GM23338 (cell line): Measurements from ENCODE around the gene CADPS2. TPM values are rescaled to one million over a fixed set of nuclear protein-coding genes. Genes with fewer than 3 reads are reported as not detected.

Experiments
- ATAC-seq: fragments of 200-7000 bp; cut with Tn5 transposase; 3 replicates; pipeline ENCODE4 v1.9.1; 2020
- DNase-seq: peaks from one replicate; pipeline ENCODE4 v3.0.0-alpha.2; 2015; ENCODE audit warnings: low spot score
- H2AFZ ChIP-seq: fragments of 200-600 bp; sonication (generic); 2 replicates; pipeline ENCODE4 v1.8.0; 2016; ENCODE audit warnings: antibody characterized with exemption, mild to moderate bottlenecking, moderate library complexity
- H3F3A ChIP-seq: fragments of 200-600 bp; sonication (generic); replicated peaks from 2 replicates; pipeline ENCODE4 v1.8.0; 2017; ENCODE audit warnings: antibody characterized with exemption, mixed run types, low read depth
- H3K27ac ChIP-seq: fragments of 200-600 bp; sonication (generic); 2 replicates; pipeline ENCODE4 v1.6.1; 2016; ENCODE audit warnings: low read depth
- H3K27me3 ChIP-seq: fragments of 200-600 bp; sonication (generic); 2 replicates; pipeline ENCODE4 v1.8.0; 2016; ENCODE audit warnings: mild to moderate bottlenecking, mixed run types, moderate library complexity; ENCODE audit not compliant: insufficient read depth
- H3K36me3 ChIP-seq: fragments of 200-600 bp; sonication (generic); 2 replicates; pipeline ENCODE4 v1.8.0; 2016; ENCODE audit warnings: mild to moderate bottlenecking; ENCODE audit not compliant: insufficient read depth
- H3K4me1 ChIP-seq: fragments of 200-600 bp; sonication (generic); 2 replicates; pipeline ENCODE4 v1.8.0; 2016; ENCODE audit warnings: mild to moderate bottlenecking, moderate library complexity; ENCODE audit not compliant: insufficient read depth
- H3K4me2 ChIP-seq: fragments of 200-600 bp; sonication (generic); 2 replicates; pipeline ENCODE4 v1.7.1; 2017; ENCODE audit warnings: mixed run types
- H3K4me3 ChIP-seq: fragments of 200-600 bp; sonication (generic); 2 replicates; pipeline ENCODE4 v1.6.1; 2016; ENCODE audit warnings: mixed run types
- H3K79me2 ChIP-seq: fragments of 200-600 bp; sonication (generic); replicated peaks from 2 replicates; pipeline ENCODE4 v1.8.0; 2017; ENCODE audit warnings: mild to moderate bottlenecking; ENCODE audit not compliant: insufficient read depth
- H3K9me2 ChIP-seq: fragments of 200-600 bp; sonication (generic); 2 replicates; pipeline ENCODE4 v1.8.0; 2017; ENCODE audit not compliant: insufficient read depth
- H4K20me1 ChIP-seq: fragments of 200-600 bp; sonication (generic); replicated peaks from 2 replicates; pipeline ENCODE4 v1.8.0; 2017; ENCODE audit warnings: mild to moderate bottlenecking; ENCODE audit not compliant: insufficient read depth
- H3K27ac Mint-ChIP-seq: 2 replicates; pipeline ENCODE4 v1.8.0; 2020; ENCODE audit warnings: inconsistent platforms, mild to moderate bottlenecking, moderate library complexity, mixed read lengths
- H3K27me3 Mint-ChIP-seq: 3 replicates; pipeline ENCODE4 v1.8.0; 2022; ENCODE audit warnings: low read depth, mild to moderate bottlenecking, moderate library complexity, mixed read lengths, inconsistent platforms; ENCODE audit not compliant: insufficient read depth, poor library complexity
- H3K36me3 Mint-ChIP-seq: 3 replicates; pipeline ENCODE4 v1.8.0; 2021; ENCODE audit warnings: low read depth, mild to moderate bottlenecking, inconsistent platforms, moderate library complexity, mixed read lengths
- H3K4me1 Mint-ChIP-seq: 3 replicates; pipeline ENCODE4 v1.8.0; 2020; ENCODE audit warnings: mild to moderate bottlenecking, inconsistent platforms, mixed read lengths
- H3K4me3 Mint-ChIP-seq: 3 replicates; pipeline ENCODE4 v1.8.0; 2021; ENCODE audit warnings: moderate library complexity, mild to moderate bottlenecking, inconsistent platforms, mixed read lengths
- H3K9me3 Mint-ChIP-seq: 3 replicates; pipeline ENCODE4 v1.8.0; 2020; ENCODE audit warnings: moderate library complexity, mild to moderate bottlenecking, inconsistent platforms, mixed read lengths
- CREB1 ChIP-seq: fragments of 250-450 bp; sonication (Bioruptor Pico); IDR thresholded peaks from 2 replicates; pipeline ENCODE4 v1.5.0; 2020; ENCODE audit warnings: low read depth, mild to moderate bottlenecking, moderate library complexity
- EZH2phosphoT487 ChIP-seq: fragments of 200-600 bp; sonication (generic); IDR thresholded peaks from one replicate; pipeline ENCODE4 v1.8.1; 2018; ENCODE audit warnings: antibody characterized with exemption; ENCODE audit not compliant: unreplicated experiment
- JUNB ChIP-seq: IDR thresholded peaks from one replicate; pipeline ENCODE4 v1.6.1; 2016; ENCODE audit warnings: antibody characterized with exemption; ENCODE audit not compliant: unreplicated experiment
- NANOG ChIP-seq: IDR thresholded peaks from 2 replicates; pipeline ENCODE4 v1.6.1; 2016; ENCODE audit warnings: antibody characterized with exemption, borderline replicate concordance
- ZNF114 ChIP-seq: fragments of 250-450 bp; sonication (Bioruptor Pico); IDR thresholded peaks from 2 replicates; pipeline ENCODE4 v1.5.0; 2020; ENCODE audit warnings: mild to moderate bottlenecking, moderate library complexity
- ZNF331 ChIP-seq: fragments of 250-450 bp; sonication (Bioruptor Pico); IDR thresholded peaks from 2 replicates; pipeline ENCODE4 v1.5.0; 2020; ENCODE audit warnings: low read depth, mild to moderate bottlenecking, moderate library complexity
- polyA plus RNA-seq: library from polyadenylated mRNA; unstranded; fragments of >200 nt; fragmentation: Nextera tagmentation; extraction: Ambion mirVana; gene quantifications from 2 replicates; pipeline ENCODE4 v1.2.1, GENCODE V29; 2016
- total RNA-seq: library from RNA; depleted of rRNA; stranded (reverse); fragments of >200 nt; shearing (Covaris generic); gene quantifications from 2 replicates; pipeline ENCODE4 v1.2.3, GENCODE V29; 2014
- TF ChIP-seq, protein P1 (sequence below): IDR thresholded peaks from one replicate; pipeline ENCODE4 v1.6.1; 2018; ENCODE audit warnings: antibody characterized with exemption; ENCODE audit not compliant: unreplicated experiment
- TF ChIP-seq, protein P2 (sequence below), 2 experiments: fragments of 200-600 bp in 1 of 2; sonication (generic) in 1 of 2; conservative IDR thresholded peaks; 2 replicates each; pipeline versions ENCODE4 v1.5.1 to v1.6.1; 2016 to 2017; ENCODE audit warnings: antibody characterized with exemption in 2 of 2, low read depth in 2 of 2, mild to moderate bottlenecking in 2 of 2, moderate library complexity in 1 of 2
- TF ChIP-seq, protein P3 (sequence below): fragments of 250-450 bp; sonication (Bioruptor Pico); IDR thresholded peaks from 2 replicates; pipeline ENCODE4 v1.5.0; 2020; ENCODE audit warnings: mild to moderate bottlenecking, moderate library complexity

CADPS2 gene
- total and polyA plus RNA-seq, 2 experiments from 2014 or later: 16.3 to 36.9 TPM

DNA sequence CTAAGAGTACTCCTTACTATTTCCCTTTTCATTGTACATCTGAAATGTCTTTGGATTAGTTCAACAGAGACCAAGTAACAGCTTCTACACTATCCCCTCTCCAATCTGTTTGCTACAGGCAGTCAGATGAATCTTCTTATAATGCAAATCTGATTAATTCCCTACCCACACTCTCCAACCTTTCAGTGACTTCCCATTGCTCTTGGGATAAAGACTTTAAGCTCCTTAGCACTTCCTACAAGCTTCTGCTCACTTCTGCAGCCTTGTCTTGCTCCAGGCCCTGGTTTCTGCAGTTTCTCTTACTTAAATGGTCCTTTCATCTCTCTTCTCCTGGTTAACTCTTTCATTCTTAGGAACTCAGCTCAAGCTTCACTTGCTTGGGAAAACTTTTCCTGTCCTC, 516.5 kb downstream of the CADPS2 start:
- Histone ChIP-seq H3K79me2 (no peaks in the 10 kb centered on the region), H3F3A (no peaks in the 10 kb centered on the region), H3K4me3 (no peak overlapping the region), H3K27me3 (no peaks in the 10 kb centered on the region), H2AFZ (no peak overlapping the region), H4K20me1 (no peaks in the 10 kb centered on the region), H3K4me1 (peaks cover 12% of the 10 kb centered on the region; the same call in 1 of the 2 replicates), H3K4me2 (no peak overlapping the region), H3K27ac (no peak overlapping the region), H3K9me2 (no peaks in the 10 kb centered on the region; the same call in 1 of the 2 replicates), H3K36me3 (no peaks in the 10 kb centered on the region)
- DNase-seq: no peak
- H3K36me3 Mint-ChIP-seq: no peaks in the 10 kb centered on the region
- H3K27ac Mint-ChIP-seq: no peak overlapping the region
- ATAC-seq: peak; percentile 44; the same call in 1 of the 3 replicates
- TF ChIP-seq CREB1 (CRISPR knock-in tag): no peak
- TF ChIP-seq, protein P1, sequence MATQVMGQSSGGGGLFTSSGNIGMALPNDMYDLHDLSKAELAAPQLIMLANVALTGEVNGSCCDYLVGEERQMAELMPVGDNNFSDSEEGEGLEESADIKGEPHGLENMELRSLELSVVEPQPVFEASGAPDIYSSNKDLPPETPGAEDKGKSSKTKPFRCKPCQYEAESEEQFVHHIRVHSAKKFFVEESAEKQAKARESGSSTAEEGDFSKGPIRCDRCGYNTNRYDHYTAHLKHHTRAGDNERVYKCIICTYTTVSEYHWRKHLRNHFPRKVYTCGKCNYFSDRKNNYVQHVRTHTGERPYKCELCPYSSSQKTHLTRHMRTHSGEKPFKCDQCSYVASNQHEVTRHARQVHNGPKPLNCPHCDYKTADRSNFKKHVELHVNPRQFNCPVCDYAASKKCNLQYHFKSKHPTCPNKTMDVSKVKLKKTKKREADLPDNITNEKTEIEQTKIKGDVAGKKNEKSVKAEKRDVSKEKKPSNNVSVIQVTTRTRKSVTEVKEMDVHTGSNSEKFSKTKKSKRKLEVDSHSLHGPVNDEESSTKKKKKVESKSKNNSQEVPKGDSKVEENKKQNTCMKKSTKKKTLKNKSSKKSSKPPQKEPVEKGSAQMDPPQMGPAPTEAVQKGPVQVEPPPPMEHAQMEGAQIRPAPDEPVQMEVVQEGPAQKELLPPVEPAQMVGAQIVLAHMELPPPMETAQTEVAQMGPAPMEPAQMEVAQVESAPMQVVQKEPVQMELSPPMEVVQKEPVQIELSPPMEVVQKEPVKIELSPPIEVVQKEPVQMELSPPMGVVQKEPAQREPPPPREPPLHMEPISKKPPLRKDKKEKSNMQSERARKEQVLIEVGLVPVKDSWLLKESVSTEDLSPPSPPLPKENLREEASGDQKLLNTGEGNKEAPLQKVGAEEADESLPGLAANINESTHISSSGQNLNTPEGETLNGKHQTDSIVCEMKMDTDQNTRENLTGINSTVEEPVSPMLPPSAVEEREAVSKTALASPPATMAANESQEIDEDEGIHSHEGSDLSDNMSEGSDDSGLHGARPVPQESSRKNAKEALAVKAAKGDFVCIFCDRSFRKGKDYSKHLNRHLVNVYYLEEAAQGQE: no peak
- no peak for TF ChIP-seq ZNF331 (CRISPR knock-in tag)
- TF ChIP-seq ZNF114 (CRISPR knock-in tag): no peak
- no peak for TF ChIP-seq JUNB
- TF ChIP-seq, protein P2, sequence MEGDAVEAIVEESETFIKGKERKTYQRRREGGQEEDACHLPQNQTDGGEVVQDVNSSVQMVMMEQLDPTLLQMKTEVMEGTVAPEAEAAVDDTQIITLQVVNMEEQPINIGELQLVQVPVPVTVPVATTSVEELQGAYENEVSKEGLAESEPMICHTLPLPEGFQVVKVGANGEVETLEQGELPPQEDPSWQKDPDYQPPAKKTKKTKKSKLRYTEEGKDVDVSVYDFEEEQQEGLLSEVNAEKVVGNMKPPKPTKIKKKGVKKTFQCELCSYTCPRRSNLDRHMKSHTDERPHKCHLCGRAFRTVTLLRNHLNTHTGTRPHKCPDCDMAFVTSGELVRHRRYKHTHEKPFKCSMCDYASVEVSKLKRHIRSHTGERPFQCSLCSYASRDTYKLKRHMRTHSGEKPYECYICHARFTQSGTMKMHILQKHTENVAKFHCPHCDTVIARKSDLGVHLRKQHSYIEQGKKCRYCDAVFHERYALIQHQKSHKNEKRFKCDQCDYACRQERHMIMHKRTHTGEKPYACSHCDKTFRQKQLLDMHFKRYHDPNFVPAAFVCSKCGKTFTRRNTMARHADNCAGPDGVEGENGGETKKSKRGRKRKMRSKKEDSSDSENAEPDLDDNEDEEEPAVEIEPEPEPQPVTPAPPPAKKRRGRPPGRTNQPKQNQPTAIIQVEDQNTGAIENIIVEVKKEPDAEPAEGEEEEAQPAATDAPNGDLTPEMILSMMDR (conservative IDR thresholded peaks at IDR 0.05; ENCODE audit: low read depth in 2 of 2): no peak
- no peak for TF ChIP-seq NANOG
- no peak for TF ChIP-seq EZH2phosphoT487
- TF ChIP-seq, protein P3, sequence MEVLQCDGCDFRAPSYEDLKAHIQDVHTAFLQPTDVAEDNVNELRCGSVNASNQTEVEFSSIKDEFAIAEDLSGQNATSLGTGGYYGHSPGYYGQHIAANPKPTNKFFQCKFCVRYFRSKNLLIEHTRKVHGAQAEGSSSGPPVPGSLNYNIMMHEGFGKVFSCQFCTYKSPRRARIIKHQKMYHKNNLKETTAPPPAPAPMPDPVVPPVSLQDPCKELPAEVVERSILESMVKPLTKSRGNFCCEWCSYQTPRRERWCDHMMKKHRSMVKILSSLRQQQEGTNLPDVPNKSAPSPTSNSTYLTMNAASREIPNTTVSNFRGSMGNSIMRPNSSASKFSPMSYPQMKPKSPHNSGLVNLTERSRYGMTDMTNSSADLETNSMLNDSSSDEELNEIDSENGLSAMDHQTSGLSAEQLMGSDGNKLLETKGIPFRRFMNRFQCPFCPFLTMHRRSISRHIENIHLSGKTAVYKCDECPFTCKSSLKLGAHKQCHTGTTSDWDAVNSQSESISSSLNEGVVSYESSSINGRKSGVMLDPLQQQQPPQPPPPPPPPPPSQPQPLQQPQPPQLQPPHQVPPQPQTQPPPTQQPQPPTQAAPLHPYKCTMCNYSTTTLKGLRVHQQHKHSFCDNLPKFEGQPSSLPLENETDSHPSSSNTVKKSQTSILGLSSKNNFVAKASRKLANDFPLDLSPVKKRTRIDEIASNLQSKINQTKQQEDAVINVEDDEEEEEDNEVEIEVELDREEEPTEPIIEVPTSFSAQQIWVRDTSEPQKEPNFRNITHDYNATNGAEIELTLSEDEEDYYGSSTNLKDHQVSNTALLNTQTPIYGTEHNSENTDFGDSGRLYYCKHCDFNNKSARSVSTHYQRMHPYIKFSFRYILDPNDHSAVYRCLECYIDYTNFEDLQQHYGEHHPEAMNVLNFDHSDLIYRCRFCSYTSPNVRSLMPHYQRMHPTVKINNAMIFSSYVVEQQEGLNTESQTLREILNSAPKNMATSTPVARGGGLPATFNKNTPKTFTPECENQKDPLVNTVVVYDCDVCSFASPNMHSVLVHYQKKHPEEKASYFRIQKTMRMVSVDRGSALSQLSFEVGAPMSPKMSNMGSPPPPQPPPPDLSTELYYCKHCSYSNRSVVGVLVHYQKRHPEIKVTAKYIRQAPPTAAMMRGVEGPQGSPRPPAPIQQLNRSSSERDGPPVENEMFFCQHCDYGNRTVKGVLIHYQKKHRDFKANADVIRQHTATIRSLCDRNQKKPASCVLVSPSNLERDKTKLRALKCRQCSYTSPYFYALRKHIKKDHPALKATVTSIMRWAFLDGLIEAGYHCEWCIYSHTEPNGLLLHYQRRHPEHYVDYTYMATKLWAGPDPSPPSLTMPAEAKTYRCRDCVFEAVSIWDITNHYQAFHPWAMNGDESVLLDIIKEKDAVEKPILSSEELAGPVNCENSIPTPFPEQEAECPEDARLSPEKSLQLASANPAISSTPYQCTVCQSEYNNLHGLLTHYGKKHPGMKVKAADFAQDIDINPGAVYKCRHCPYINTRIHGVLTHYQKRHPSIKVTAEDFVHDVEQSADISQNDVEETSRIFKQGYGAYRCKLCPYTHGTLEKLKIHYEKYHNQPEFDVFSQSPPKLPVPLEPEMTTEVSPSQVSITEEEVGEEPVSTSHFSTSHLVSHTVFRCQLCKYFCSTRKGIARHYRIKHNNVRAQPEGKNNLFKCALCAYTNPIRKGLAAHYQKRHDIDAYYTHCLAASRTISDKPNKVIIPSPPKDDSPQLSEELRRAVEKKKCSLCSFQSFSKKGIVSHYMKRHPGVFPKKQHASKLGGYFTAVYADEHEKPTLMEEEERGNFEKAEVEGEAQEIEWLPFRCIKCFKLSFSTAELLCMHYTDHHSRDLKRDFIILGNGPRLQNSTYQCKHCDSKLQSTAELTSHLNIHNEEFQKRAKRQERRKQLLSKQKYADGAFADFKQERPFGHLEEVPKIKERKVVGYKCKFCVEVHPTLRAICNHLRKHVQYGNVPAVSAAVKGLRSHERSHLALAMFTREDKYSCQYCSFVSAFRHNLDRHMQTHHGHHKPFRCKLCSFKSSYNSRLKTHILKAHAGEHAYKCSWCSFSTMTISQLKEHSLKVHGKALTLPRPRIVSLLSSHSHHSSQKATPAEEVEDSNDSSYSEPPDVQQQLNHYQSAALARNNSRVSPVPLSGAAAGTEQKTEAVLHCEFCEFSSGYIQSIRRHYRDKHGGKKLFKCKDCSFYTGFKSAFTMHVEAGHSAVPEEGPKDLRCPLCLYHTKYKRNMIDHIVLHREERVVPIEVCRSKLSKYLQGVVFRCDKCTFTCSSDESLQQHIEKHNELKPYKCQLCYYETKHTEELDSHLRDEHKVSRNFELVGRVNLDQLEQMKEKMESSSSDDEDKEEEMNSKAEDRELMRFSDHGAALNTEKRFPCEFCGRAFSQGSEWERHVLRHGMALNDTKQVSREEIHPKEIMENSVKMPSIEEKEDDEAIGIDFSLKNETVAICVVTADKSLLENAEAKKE (CRISPR knock-in tag): no peak
- H3K4me1 Mint-ChIP-seq: peaks cover 22% of the 10 kb centered on the region
- no peaks in the 10 kb centered on the region for H3K9me3 Mint-ChIP-seq
- H3K27me3 Mint-ChIP-seq: peaks cover 2% of the 10 kb centered on the region
- H3K4me3 Mint-ChIP-seq: no peak overlapping the region
